Fibroblast of skin of left biceps (primary cell): ENCODE measurements around the gene ERC2.
"Not testable (repeated sequence)": the region's sequence is repeated elsewhere in the genome, so short reads cannot be mapped to it uniquely, and the experiment has no call there.

Source experiments
- DNase-seq, 2 experiments: peaks; one replicate each; pipeline ENCODE4 v3.0.0-alpha.2; 2013; ENCODE audit warnings: low read depth in 2 of 2

ERC2 gene

GRCh38 chr3:56468184-56469106 is at the start of gene ERC2:
TSS of gene ERC2 (minus strand) at chr3:56468467.
- DNase-seq: no peak

GRCh38 chr3:56502738-56503137 is 34.5 kb upstream of the ERC2 start:
- no peak for DNase-seq

GRCh38 chr3:56496376-56496775 is 28.1 kb upstream of the ERC2 start:
- not testable (repeated sequence) for DNase-seq

GRCh38 chr3:56494679-56495322 is 26.5 kb upstream of the ERC2 start:
- DNase-seq: peak; percentile 54 to 60

- no peak for DNase-seq
These were observed 23.3 kb upstream of the ERC2 start for GRCh38 chr3:56491566-56491965.

DNA sequence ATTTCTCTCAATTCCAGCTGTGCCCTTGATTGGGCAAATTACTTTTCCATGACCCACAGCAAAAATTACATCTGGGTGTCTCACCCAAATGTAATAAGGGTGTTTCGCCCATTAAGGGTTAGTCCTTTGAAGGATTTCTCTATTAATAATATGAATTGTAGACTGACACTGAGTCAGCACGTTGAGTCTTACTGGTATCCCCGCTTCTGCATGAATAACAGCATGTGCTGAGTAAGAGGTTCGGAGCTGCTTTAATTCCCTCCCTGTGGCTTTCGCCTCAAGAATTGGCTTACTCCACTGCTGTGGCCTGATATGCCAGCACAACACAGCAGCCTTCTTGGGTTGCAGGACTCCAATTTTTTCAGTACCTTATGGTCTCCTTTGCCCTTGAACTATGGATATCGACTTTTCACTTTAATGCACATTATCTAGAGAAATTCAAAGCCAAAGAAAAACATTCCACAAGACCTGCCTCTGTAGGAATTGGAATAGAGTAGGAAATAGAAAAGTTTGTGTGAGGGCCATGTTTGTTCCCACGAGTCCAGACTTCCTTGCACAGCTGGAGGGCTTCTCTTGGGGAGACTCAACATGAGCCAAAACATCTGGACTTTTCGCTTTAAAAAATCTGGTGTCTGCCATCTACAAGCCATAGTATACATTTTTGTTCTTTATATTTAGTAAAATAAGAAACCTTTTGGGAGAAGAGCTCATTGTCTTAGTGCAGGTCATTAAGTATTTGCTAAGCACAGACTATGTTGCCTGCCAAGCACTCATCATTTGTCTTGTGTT is 20.7 kb upstream of the ERC2 start:
- DNase-seq: no peak

- no peak for DNase-seq
These were observed 16.3 kb upstream of the ERC2 start for GRCh38 chr3:56484525-56485032.

DNA sequence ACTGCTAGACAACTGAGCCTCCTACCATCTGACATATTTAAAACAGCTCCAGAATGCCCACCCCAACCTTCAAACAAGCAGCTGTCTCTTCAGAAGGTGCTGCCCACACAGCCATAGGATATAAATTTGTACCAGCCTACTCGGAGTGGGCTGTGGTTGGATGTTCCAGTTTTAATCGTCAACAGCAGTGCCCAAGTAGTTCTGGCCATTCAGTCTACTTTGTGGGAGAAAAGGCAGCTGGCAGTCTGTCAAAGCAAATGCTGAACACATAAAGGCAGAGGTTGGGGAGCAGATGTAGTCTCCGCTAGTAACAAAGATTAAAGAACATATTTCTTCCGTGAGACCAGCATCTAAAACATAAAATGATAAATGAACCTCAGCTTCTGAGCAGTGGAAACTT is 15.9 kb upstream of the ERC2 start:
- no peak for DNase-seq

- DNase-seq: no peak
These were observed 9.4 kb upstream of the ERC2 start for GRCh38 chr3:56477646-56478045.

GRCh38 chr3:56476771-56477170 is 8.5 kb upstream of the ERC2 start:
- DNase-seq: no peak

GRCh38 chr3:56471771-56472170 is 3.5 kb upstream of the ERC2 start:
- no peak for DNase-seq

DNA sequence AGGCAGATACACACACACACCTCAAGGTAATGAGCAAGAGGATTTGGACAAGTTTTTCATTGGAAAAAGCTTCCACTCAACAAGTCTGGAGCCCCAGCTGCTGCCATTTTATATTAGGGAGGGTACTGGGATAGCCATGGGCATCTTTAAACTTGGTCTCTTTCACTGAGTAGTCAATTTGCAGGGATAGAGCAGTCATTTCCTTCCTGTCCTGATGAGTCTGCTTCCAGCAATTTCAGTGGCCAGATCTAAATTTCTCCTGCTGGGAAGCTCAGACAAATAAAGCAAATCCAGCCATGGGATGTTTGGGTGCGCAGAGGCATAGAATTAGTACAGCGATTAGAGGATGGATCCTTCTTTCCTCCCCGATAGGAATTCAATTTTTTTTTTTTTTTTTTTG is 874 bp upstream of the ERC2 start:
- DNase-seq: no peak

- DNase-seq: no peak
These were observed 475 bp downstream of the ERC2 start for GRCh38 chr3:56467801-56468183.

DNA sequence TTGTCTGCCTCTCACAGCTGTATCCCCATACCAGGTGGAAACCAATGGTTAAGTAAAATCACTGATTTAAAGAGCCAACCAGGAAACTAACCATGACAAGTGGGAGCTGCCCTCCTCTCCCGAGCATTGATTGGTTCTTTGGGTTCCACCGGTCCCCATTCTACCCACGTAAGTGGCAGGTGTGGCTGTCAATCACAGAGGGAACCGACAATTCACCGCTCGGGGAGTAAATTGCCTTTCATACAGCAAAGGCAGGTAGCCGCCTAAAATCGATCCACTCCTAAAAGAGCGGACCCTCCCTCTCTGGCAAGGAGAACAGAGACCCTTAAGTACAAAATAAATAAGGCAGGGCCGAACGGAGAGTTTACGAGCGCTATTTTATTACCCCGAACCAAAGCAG is 1.2 kb downstream of the ERC2 start:
- DNase-seq: no peak

DNA sequence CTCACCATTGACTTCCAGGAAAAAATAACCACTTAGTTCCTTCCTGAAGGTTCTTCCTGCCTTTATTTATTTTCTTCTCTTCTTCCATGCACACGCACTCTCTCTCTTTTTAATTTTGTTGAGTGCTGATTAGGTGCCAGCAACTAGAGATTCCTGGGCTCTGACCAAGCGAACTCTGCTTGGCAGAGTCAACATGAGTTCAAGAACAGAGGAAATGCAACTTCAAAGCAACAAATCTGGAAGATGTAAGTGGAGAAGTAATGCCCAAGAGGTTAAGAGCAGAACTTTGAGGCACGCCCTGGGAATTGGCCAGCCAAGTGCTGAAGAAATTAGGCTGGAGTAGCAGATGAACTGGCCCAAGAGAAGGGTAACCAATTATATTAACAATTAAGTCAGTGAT is 8.5 kb downstream of the ERC2 start:
- DNase-seq: no peak

GRCh38 chr3:56459104-56459496 is 9.2 kb downstream of the ERC2 start:
- no peak for DNase-seq

GRCh38 chr3:56458496-56459103 is 9.7 kb downstream of the ERC2 start:
- DNase-seq: no peak

GRCh38 chr3:56456117-56456516 is 12.2 kb downstream of the ERC2 start:
- no peak for DNase-seq

DNA sequence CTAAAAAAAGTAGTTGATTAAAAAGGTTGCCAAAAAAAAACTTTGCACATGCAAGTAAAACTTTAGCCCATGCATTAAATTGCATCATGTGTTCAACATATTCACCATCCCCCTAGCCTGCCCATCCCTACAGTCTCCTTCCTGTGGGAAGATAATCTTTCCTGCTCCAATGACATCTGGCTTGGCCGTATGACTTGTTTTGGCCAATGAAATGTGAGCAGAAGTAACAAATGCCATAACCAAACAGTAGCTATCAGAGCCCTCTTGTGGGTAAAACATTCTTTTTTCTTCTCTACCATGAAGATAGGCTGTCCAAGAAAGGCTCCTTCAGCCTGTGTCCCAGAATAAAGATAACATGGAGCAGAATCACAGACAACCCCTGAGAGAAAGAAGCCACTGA is 15.3 kb downstream of the ERC2 start:
- no peak for DNase-seq

DNA sequence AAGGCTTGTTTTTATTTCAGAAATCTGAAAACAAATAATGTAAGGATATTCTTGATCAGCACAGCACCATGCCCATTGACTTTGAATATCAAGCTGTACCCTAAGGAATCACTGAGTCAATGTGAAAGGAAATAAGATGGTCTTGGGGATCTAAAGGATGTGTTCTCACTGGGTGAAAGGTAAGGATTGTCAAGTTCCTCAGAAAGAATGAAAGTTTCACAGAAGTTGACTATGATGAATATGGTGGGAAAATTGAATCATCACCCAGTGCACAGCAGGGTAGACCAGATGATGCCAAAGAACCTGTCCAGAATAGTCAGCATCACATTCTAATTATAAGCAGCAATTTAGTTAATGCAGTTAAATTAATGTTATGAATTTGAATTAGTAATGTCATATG is 16.2 kb downstream of the ERC2 start:
- no peak for DNase-seq

- no peak for DNase-seq
These were observed 24.9 kb downstream of the ERC2 start for GRCh38 chr3:56443372-56443771.

DNA sequence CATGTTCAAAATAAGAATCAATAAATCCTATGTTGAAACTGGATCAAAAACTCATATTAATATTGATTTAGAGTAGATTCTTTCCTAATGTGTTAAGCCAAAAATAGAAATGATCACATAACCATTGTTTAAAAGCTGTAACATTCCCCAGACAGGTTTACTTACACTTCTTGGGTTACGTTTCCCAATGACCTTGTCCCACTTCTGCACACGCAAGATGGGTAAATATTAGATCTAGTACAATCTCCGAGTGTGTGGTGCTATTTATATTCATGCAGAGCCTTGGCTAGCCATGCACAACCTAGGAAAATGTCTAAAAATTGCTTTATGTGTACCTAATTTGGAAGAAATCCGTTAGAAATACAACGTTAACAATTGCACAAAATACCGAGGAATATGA is 39.6 kb downstream of the ERC2 start:
- no peak for DNase-seq
